Caki2 (cell line): Measurements from ENCODE around the gene ZC2HC1B. TPM values are rescaled to one million over a fixed set of nuclear protein-coding genes. Genes with fewer than 3 reads are reported as not detected.
A peak's percentile ranks its signal among the peaks of the same experiment; 100 is the strongest.
"Not testable (repeated sequence)": the region's sequence is repeated elsewhere in the genome, so short reads cannot be mapped to it uniquely, and the experiment has no call there.

ENCODE experiments used
- DNase-seq: peaks from one replicate; pipeline ENCODE4 v3.0.0-alpha.2; 2015; ENCODE audit warnings: low read depth
- in situ Hi-C: cut with HindIII; loops from 2 replicates; pipeline ENCODE4 v1.10.0; 2016; ENCODE audit warnings: low sequenced_read_pairs, low pct_unique_long_range_greater_than_20kb, mixed read lengths
- total RNA-seq: library from RNA; depleted of rRNA; stranded (reverse); fragments of >200 nt; shearing (Covaris generic); gene quantifications from 2 replicates; pipeline ENCODE4 v1.2.3, GENCODE V29; 2014; ENCODE audit warnings: low replicate concordance; rRNA removed

ZC2HC1B gene, protein sequence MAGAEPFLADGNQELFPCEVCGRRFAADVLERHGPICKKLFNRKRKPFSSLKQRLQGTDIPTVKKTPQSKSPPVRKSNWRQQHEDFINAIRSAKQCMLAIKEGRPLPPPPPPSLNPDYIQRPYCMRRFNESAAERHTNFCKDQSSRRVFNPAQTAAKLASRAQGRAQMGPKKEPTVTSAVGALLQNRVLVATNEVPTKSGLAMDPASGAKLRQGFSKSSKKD
- not detected in 2 replicates for total RNA-seq

DNA sequence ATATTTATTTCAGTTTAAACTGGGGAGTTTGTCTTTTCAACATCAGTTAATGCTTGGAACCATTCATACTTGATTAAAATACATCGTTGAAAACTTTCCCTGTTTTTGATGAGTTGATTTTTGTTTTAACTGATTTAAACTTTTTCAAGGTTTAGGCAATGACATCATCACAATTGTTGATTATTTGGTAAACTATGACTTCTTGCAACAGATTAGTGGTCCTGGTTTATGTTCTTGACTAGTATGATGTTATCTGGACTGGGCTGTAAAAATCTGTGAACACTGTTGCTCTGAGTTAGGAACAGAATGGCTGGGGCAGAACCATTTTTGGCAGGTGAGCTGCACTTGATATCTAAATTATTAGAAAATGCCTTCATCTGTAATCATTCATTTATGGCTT lies at the start of gene ZC2HC1B:
ZC2HC1B (plus strand) TSS at position 241 of the 400 bp plus-strand sequence; CDS start at position 307, 66 bp downstream.
- in situ Hi-C loops, result no loop called here
- DNase-seq, result no peak

DNA sequence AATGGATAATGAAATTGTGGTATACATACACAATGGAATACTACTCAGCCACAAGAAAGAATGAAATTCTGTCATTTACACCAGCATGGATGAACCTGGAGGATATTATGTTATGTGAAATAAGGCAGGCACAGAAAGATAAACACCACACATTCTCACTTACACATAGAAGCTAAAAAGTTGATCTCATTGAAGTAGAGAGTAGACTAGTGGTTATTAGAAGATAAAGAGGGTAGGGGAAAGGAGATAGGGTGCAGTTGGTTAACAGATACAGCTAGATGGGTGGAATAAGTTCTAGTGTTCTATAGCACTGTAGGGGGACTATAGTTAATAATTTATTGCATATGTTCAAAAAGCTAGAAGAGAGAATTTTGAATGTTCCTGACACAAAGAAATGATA lies 46.7 kb upstream of the ZC2HC1B start:
- in situ Hi-C loops, result no loop called here
- DNase-seq, result no peak

DNA sequence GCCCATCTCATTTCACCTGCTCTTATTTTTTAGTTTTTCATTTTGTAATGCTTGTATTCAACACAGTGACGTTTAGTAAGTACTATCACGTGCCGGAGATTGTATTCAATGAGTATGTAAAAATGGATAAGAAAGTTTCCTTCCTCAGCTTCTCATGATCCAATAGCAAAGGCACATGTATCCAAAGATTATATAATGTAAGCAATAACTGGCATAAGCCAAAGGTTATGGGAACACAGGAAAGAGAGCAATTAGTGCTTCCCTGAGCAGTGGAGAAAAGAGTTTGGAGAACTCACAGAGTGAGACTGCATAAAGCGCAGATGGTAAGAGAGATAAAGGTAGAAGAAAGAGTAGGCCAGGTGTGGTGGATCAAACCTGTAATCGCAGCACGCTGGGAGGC lies 42.9 kb upstream of the ZC2HC1B start:
- no peak for DNase-seq
- in situ Hi-C loops, result no loop called here

DNA sequence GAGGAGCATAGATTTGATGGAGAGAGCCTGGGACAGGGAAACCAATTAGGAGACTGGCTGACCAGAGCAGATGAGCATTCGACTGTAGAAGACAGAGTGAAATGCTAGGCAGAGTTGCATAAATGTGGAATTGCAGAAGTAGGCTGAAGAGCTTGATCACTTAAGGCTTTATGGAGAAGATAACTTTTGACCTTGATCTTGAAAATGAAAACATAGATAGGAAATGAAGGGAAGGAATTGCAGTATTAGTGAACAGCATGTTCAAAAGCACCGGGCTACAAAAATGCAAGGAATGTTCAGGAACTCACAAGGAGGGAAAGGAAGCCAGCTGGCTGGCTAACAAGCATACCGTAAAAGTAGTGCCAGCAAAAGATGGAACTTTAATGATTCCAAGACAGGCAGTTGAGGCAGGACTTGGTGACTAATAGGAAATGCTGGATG lies 41.7 kb upstream of the ZC2HC1B start:
- DNase-seq, result no peak
- in situ Hi-C loops, result no loop called here

DNA sequence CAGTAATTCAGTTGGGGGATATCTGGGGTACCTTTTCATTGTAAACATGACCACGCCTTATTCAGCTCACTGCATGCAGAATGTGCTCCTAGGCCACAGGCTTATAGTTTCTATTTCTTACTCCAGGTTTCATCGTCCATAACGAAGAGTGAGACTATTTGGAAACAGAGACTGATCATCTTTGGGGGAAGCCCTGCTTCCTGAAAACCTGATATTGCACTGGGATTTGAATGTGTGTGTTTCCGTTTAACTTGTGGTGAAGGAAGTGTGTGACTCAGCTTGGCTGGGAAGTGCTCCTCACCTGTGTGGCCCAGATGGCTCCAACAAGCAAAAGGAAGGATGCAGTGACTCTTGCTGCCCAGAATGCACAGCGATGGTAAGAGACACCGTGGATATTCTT lies 40.7 kb upstream of the ZC2HC1B start:
- in situ Hi-C loops, result no loop called here

DNA sequence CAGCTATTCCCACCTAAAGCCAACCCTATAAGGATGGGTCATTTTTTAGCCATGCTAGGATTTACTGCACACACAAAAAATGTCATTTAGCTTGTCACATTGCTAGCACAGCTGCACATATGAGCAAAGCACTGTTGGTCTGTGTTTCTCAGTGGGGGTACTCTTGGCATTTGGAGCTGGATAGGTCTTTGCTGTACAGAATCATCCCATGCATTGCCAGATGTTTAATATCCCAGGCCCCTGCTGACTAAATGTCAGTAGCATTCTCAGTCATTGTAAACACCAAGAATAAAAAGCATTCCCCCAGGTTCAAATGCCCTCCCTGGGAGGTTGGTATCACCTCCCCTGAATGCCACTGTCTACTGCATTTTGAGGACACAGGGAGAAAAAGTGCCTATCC lies 35.7 kb upstream of the ZC2HC1B start:
- DNase-seq, result no peak
- in situ Hi-C loops, result no loop called here

More for the DNA sequence above, 40.7 kb upstream of the ZC2HC1B start:
- no peak for DNase-seq

DNA sequence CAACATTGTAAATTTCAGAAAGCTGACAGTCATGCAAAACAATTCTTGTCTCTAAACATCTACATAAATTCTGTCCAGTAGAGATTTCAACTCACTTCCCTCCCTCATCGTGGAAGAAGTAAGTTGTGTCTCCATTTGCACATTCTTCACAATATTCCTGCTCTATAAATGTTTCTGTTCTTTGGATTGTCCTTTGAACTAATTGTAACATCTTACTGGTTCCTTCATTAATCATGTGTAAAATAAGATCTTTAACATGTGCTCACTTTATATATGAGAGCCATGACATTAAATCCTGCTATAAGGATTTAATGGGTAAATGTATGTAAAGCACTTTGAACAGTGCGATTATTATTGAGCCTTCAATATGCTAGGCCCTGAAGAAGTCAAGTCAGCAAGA lies 28.1 kb upstream of the ZC2HC1B start:
- in situ Hi-C loops, result no loop called here
- no peak for DNase-seq

DNA sequence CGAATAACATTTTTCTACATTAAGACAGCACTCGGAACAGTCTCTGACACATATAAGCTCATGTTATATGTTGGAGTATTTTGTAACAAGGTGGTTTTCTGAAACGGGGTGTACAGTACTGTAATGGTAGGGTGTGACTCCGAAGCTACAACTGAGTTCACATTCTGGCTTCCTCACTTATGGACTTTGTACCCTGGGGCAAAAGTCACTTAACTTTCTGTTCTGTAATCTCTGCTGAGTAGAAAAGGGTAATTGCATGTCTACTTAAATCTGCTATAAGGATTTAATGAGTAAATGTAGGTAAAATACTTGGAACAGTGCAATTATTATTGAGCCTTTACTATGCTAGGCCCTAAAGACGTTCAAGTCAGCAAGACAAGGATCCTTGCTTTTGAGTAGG lies 25.9 kb upstream of the ZC2HC1B start:
- in situ Hi-C loops, result no loop called here
- no peak for DNase-seq

DNA sequence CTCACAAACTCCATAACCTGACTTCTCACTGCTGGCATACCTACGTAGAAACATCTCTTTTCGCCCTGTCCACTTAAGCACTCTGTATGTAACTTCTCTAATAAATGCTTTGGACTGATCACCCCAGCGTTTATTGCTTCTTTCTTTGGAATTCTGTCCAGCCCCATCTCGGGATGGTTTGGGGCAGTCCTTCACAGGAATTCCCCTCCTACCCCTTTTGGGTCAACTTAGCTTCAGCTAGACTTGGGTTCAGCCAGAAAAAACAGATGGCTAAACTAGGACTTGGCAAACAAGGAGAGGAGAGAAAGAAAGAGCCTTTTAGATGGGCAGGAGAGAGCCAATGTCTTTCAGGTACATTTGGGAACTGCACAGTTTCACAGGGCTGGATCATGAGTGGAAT lies 25.1 kb upstream of the ZC2HC1B start:
- in situ Hi-C loops, result no loop called here
- no peak for DNase-seq

DNA sequence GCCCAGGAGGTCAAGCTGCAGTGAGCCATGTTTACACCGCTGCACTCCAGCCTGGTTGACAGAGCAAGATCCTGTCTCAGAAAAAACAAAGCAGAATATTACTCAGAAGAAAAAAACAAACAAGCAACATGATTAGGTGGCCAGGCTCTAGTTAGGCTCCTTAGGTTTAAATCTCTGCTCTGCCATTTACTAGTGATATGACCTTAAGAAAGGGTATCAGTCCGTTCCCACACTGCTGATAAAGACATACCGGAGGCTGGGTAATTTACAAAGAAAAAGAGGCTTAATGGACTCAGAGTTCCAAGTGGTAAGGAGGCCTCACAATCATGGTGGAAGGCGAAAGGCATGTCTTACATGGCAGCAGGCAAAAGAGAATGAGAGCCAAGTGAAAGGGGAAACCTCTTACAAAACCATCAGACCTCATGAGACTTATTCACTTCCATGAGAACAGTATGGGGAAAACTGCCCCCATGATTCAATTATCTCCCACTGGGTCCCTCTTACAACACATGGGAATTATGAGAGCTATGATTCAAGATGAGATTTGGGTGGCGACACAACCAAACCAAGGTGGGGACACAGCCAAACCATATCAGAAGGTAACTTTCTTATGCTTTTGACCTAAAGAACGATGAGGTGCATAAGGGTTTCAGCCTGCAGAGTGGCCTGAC lies 23.5 kb upstream of the ZC2HC1B start:
- in situ Hi-C loops, result no loop called here
- no peak for DNase-seq

DNA sequence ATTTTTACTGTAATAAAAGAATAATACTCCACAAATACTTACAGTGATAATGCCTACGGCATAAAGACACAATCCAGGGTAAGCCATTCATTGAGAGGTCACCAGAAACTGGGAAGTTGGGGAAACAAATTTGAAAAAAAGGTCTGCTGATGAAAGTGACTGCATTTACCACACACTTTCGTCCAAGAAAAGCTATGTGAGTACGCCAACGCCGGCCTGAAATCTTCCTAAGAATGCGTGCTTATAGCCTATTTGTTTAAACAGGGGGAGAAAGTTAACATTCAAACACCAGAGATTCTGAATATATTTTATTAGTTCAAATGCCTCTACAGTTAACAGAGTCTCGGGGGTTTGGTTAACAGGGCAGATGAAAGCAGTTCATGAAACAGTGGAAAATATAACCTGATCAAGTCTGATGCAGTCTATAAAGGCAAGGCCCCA lies 21.8 kb upstream of the ZC2HC1B start:
- in situ Hi-C loops, result no loop called here
- no peak for DNase-seq

DNA sequence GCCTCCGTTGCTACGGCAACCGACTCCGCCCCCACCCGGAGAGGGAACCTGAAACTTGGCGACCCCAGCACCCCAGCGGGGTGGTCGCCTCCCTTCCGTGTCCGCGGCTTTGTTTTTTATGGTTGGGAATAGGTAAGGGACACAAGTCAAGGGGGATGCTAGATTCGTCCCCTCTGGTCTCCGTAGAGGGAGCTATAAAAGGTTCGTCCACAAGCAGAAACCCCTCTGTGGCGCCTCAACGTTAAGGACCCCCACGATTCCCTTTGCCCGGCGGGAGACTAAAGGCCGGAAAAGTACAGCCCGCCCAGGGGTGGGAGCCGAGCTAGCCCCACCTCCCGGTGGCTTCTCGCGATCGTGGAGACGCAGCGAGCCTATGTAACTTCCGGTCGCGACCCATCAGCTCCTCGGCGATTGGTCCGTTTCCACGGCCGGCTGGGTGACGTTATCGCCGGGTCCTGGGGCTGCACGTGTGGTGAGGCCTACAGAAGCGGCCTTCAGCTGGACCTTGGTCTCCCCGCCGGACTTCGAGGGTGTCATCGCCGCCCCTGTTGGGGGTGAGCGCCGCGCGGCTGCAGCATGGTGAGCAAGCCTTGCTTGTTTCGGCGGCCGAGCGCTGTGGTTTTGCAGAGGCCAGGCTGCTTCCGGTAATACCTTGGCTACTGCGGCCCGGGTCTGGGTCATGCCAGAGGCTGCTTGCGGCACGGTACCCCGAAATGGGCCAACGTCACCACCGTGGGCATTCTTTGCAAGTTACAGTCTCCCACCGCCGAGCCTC lies 21.2 kb upstream of the ZC2HC1B start, which contains the start of gene LTV1:
LTV1 (plus strand) TSS at position 437 of the 775 bp plus-strand sequence; CDS start at position 577, 140 bp downstream.
- in situ Hi-C loops, result no loop called here
- peak; percentile 90 for DNase-seq

DNA sequence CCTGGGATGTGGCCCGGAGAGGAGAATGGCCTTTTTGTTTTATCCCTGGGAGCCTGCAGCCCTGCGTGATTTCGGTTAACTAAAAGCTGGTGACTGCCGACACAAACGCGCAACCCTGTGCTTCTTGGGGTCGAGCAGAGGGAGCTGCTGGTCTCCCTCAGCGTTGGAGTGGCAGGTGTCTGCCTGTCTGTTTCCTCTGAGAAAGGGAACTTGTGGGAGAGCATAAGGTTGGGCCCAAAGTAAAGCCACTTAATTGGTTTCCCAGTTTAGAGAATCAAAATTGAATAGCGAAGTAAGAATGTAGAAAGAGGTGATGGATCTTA lies 20.6 kb upstream of the ZC2HC1B start:
- in situ Hi-C loops, result no loop called here
- no peak for DNase-seq

DNA sequence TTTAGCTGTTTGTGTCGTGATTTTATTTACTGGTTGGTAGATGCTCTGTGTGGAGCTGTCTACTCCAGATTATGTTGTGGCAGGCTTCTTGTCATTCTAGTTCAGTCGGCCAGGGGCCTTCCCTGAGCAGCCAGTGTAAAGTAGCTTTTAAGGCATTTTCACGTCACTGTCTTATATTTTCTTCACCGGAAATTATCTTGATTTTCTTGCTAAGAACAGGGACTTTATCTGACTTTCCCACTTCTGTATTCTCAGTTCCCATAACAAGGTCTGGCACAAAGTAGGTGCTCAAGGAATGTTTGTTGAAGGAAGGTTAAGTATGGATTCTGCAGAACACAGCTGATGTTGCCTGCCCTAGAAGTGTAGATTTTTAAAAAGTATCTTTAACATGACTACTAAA lies 20.3 kb upstream of the ZC2HC1B start:
- in situ Hi-C loops, result no loop called here

DNA sequence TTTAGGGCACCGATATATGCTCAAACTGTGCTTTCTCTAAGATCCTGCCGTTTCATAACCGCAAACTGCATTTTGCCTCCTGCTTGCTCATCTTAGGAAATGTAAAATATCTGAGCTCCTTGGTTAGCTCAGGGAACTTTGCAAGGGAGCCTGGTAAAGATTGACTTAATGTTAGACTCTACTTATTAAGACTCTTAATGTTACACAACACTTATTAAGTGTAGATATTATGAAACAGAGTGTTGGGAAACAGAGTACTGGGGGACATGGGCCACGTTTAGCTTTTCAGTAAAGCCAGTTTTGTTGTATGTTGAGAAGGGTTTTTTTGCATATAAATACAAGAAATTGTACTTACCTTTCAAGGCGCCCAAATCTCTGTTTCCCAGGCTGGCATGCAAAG lies 19.2 kb upstream of the ZC2HC1B start:
- in situ Hi-C loops, result no loop called here

More for the DNA sequence above, 20.3 kb upstream of the ZC2HC1B start:
- peak; percentile 8 for DNase-seq

DNA sequence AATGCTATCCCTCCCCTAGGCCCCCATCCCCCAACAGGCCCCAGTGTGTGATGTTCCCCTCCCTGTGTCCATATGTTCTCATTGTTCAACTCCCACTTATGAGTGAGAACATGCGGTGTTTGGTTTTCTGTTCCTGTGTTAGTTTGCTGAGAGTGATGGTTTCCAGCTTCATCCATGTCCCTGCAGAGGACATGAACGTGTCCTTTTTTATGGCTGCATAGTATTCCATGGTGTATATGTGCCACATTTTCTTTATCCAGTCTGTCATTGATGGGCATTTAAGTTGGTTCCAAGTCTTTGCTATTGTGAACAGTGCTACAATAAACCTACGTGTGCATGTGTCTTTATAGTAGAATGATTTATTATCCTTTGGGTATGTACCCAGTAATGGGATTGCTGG lies 12.6 kb upstream of the ZC2HC1B start:
- in situ Hi-C loops, DNase-seq: not testable (repeated sequence)

More for the DNA sequence above, 19.2 kb upstream of the ZC2HC1B start:
- DNase-seq, result no peak

DNA sequence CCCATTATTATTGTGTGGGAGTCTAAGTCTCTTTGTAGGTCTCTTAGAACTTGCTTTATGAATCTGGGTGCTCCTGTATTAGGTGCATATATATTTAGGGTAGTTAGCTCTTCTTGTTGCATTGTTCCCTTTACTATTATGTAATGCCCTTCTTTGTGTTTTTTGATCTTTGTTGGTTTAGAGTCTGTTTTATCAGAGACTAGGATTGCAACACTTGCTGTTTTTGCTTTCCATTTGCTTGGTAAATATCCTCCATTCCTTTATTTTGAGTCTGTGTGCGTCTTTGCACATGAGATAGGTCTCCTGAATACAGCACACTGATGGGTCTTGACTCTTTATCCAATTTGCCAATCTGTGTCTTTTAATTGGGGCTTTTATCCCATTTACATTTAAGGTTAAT lies 9.2 kb upstream of the ZC2HC1B start:
- in situ Hi-C loops, result not testable (repeated sequence)

DNA sequence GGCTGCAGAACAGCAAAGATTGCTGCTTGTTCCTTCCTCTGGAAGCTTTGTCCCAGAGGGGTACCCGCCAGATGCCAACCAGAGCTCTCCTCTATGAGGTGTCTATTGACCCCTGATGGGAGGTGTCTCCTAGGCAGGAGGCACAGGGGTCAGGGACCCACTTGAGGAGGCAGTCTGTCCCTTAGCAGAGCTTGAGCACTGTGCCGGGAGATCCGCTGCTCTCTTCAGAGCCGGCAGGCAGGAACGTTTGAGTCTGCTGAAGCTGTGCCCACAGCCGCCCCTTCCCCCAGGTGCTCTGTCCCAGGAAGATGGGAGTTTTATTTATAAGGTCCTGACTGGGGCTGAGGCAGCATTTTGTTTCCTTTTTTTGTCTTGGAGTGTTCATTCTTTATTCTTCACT lies 7.5 kb upstream of the ZC2HC1B start:
- DNase-seq, in situ Hi-C loops: not testable (repeated sequence)

More for the DNA sequence above, 9.2 kb upstream of the ZC2HC1B start:
- DNase-seq, result not testable (repeated sequence)

DNA sequence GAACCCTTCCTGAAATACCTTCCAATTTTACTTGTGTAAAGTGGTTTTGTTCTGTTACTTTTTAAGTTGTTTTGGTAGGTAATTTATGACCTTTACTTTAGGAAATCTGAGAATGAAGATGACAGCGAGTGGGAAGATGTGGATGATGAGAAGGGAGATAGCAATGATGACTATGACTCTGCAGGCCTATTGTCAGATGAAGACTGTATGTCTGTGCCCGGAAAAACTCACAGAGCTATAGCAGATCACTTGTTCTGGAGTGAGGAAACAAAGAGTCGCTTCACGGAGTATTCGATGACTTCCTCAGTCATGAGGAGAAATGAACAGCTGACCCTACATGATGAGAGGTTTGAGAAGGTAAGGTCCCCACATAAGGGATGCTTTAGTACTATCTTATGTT lies 6.6 kb upstream of the ZC2HC1B start:
- DNase-seq, result no peak
- in situ Hi-C loops, result no loop called here
